ENCODE data around the gene FAM50A.

Gene FAM50A

DNA sequence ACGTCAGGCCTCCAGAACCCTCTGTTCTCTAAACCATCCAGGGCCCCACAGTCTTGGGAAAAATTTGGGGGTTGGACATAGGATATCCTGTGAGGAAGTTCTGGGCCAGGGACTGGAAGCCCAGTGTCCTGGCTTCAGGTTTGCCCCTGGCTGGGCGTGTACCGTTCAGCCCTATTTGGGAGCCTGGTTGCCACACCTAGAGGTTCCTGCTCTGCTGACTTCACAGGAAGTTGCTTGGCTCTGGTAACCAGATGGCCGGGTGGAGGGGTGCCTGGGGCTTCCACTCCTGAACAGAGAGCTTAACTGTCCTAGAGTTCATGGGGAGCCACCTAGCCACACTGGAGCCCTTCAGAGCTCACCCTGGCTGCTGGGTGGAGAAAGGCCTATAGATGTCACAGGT, 31.5 kb upstream of the FAM50A start:
- in situ Hi-C loops (cut with MboI; ENCODE audit: low sequenced_read_pairs): no loop called here

DNA sequence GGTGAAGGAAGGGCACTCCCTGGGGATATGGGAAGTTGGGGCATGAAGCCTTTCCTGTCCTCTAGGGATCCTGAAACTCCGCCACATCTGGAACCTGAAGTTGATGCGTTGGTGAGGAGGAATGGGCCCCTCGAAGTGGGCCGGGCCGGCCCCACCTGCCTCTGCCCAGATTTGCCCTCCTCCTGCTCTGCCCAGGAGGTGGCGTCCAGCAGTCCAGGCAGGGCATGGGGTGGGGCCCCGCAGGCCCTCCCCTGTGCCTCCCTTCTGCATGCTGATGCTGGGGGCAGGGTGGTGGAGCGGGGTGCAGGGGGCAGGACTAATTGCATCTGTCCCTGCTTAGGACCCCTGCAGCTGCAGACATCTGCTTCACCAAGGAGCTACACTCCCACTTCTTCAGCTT, 30.8 kb upstream of the FAM50A start:
- in situ Hi-C loops (cut with MboI; ENCODE audit: low sequenced_read_pairs): no loop called here

DNA sequence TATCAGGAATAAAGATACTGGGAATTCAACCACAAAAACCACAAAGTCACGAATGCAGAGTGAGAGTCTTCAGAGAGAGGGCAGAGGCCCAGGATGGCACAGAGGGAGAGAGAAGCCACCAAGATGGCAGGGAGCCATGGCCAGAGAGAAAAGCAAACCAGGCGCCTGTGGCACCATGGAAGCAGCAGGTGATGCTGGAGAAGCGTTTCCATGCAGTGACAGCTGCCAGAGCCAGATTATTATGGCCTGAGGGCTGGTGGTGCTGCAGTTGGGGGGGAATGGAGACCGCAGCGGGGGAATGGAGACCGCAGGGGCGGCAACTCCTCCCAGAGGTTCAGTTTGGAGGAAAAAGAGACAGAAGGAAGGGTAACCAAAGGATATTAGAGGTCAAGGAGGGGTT, 26.8 kb upstream of the FAM50A start:
- in situ Hi-C loops (cut with MboI; ENCODE audit: low sequenced_read_pairs): no loop called here

DNA sequence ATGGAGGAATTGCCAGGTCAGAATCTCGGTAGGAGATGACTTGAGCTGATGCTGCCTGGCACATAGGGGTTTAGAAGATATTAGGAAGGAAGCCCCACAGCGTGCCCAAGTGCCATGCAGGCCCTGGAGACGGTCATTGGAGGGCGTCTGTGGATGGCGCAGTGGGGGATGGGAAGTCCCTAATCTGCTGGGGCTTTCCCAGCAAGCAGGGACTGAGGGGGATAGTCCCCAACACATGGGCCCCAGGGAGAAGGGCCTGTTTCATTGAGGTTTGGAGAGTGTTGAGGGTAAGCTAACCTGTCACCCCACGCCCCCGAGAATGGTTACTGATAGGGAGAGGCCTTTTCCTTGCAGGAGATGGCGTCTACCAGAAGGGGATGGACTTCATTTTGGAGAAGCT, 24.8 kb upstream of the FAM50A start:
- in situ Hi-C loops (cut with MboI; ENCODE audit: low sequenced_read_pairs): no loop called here

DNA sequence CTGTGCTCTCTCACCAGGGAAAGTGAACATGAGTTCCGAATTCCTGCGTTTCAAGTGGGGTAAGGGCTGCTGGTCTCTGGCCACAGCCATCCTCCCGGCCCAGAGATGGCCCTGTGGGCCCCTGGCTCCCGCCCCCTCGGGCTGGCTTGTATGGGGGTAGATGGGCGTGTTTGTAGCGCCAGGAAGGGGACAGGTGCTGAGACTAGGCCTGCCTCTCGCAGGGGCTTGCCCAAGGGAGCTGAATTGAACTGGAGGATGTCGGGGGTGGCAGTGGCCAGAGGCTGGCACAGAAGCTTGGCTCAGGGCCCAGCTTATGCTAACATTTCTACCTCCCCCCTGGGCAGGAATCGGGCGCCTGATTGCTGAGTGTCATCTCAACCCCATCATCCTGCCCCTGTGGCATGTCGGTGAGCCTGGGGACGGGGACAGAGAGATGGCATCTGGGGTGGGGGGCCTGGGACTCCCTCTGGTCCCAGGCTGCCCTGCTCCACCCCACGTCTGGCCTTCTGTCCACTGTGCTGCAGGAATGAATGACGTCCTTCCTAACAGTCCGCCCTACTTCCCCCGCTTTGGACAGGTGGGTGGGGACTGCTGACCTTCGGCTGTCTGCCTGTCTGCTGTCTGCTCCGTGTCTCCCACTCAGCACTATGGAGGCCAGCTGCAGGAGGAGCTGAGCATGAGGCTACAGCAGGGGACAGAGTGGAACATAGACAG, 24.1 kb upstream of the FAM50A start:
- in situ Hi-C loops (cut with MboI; ENCODE audit: low sequenced_read_pairs): no loop called here

DNA sequence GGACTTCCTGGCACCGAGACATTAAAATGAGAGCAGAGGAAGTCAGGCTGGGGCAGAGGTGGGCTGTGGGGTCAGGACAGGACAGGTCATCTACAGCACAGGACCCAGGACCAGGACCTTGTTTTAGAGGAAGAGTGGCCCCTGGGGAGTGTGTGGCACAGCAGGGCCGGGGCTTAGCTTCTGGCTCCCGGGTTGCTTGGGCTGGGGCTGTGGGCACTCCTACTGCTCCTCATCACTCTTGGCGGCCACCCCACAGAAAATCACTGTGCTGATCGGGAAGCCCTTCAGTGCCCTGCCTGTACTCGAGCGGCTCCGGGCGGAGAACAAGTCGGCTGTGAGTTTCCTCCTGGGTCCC, 23.6 kb upstream of the FAM50A start:
- in situ Hi-C loops (cut with MboI; ENCODE audit: low sequenced_read_pairs): no loop called here

DNA sequence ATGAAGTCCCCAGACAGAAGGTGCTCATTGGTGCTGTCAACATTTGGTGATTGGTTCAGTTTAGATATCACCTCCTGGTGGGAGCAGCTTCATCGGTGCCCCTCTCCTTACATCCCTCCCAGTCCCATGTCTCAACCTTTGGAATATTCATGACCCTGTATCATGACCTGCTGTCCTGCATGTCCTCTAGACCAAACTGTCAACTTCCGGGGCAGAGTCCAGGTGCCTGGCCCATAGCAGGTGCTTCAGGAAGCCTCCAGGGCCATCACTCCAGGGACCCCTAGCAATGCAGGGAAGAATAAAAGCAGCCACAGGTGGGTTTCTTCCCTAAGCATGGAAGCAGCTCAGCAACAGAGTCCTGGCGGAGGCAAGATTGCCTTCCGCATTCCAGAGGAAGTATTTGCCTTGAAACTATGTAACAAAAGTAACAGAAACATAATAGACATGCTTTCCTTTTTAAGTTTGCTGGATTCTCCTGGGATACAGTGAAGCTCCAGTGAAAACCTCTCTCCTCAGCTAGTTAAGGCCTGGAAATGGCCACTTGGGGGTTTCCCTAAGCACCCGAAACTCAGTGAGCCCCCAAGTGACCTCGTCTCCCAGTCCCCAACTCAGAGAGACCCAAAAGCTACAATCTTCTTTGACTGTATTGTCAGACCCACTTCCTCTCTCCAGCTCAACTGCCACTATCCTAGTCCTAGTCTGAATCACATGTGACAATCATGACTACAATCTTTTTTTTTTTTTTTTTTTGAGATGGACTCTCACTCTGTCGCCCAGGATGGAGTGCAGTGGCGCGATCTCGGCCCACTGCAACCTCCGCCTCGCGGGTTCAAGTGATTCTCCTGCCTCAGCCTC, 16.8 kb upstream of the FAM50A start:
- in situ Hi-C loops (cut with MboI; ENCODE audit: low sequenced_read_pairs): no loop called here

DNA sequence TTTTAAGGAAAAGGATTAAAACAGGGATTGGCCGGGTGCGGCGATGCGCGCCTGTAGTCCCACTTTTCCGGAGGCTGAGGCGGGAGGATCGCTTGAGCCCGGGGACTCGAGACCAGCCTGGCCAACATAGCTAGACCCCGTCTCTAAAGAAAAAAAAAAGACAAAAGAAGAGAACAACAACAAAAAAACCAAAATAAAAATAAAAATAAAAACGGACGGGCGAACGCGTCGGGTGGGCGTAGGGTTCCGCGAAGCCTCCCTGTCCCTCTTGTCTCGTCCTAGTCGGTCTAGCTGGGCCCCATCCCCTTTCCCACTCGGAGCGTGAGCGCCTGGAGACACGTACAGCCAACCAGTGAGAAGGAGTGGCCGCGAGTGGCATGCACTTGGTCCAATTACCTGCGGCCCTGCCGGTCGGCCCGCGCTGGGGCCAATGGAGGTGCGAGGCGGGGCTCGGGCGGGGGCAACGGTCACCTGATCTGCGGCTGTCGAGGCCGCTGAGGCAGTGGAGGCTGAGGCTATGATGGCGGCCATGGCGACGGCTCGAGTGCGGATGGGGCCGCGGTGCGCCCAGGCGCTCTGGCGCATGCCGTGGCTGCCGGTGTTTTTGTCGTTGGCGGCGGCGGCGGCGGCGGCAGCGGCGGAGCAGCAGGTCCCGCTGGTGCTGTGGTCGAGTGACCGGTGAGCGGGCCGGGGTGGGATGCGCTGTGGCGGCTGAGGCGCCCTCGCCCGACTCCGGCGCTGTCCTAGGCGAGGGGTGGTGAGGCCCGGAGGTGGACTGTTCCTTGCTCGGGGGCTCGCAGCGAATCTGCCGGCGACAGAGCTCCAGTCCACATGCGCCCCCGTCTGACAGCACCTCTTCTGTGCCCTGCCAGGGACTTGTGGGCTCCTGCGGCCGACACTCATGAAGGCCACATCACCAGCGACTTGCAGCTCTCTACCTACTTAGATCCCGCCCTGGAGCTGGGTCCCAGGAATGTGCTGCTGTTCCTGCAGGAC, 15.5 kb upstream of the FAM50A start, which contains the start of gene ATP6AP1:
Gene ATP6AP1, plus strand, starts transcription at position 502 of the 996 bp plus-strand sequence. Its CDS starts 16 bp downstream, at position 518.
- in situ Hi-C loops (cut with MboI; ENCODE audit: low sequenced_read_pairs): no loop called here

DNA sequence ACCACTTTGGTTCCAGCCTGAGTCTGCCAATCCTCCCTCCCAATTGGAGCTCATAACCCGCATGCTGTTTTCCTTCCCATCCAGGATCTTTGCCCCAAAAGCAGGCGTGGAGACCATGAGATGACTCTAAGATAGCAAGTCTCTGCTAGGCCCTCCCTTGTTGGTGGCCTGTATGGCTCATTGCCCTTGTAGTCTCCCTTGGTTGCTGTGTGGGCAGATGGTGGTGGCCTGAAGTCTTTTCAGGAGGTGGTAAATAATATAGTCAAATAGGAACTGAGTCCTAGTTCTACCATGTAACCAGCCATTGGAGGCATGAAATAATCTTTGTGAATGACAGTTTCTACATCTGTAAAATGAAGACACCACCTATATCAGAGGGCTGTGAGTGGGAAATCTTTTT, 14.2 kb upstream of the FAM50A start:
- in situ Hi-C loops (cut with MboI; ENCODE audit: low sequenced_read_pairs): no loop called here

DNA sequence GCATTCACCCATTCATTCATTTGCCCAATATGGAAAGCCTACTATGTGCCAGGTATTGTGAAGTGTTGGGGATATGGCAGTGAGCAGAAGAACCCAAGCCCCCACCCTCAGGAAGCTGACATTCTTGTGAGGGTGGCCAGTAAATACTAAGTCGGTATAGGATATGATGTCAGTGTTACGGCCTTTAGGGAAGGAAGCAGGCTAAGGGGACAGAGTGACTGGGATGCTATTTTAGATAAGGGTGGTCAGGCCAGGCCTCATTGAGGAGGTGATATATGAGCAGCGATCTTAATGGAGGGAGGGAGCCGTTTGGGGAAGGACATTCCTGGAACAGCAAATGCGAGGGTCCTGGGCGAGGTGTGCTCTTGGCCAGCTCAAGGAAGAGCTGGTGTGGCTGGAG, 13.5 kb upstream of the FAM50A start:
- in situ Hi-C loops (cut with MboI; ENCODE audit: low sequenced_read_pairs): no loop called here

DNA sequence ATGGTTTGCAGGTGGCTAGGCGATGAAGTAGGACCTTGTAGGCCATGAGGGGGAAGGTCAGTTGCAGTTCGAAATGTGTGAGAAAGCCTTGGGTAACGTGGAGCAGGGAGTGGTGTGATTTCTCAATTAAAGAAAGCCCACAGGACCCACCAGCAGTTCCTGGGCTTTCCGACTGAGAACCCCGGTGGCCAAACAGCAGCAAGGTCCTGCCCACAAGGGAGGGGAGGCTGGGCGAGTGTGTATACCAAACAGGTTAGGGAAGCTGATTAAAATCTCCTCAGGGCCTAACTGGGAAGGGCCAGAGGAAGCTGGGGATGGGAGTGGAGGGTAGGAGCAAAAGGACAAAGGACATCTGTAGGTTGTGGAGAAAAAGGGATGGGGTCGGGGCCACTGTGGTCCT, 13.0 kb upstream of the FAM50A start:
- in situ Hi-C loops (cut with MboI; ENCODE audit: low sequenced_read_pairs): no loop called here

DNA sequence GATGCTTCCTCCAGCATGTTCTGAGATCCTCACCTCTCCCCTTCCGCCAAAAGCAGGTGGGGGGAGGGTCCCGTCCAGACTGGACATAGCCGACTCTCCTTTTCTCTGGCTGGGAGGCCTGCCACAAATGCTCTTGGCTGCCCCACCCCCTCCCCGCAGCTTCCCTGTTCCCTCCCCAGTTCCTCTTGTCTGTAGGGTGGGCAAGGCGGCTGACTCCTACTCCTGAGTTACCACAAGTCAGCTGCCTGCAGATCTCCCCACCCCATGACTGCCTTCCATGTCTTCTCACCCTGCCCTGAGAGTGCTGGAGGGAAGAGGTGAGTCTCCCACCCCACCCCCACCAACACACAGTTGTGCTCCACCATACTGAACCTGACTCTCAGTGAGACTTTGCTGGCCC, 12.6 kb upstream of the FAM50A start:
- in situ Hi-C loops (cut with MboI; ENCODE audit: low sequenced_read_pairs): no loop called here

DNA sequence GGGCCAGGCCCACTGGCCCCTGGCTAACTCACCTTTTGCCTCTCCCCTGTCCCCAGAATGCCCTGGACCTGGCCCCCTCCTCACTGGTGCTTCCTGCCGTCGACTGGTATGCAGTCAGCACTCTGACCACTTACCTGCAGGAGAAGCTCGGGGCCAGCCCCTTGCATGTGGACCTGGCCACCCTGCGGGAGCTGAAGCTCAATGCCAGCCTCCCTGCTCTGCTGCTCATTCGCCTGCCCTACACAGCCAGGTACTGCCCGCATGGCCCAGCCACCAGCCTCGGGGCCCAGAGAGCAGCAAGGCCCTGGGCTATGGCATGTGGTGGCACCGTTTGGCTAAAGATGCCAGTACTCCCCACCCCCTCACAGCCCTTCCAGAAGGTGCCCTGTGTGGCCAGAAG, 11.7 kb upstream of the FAM50A start:
- in situ Hi-C loops (cut with MboI; ENCODE audit: low sequenced_read_pairs): no loop called here

DNA sequence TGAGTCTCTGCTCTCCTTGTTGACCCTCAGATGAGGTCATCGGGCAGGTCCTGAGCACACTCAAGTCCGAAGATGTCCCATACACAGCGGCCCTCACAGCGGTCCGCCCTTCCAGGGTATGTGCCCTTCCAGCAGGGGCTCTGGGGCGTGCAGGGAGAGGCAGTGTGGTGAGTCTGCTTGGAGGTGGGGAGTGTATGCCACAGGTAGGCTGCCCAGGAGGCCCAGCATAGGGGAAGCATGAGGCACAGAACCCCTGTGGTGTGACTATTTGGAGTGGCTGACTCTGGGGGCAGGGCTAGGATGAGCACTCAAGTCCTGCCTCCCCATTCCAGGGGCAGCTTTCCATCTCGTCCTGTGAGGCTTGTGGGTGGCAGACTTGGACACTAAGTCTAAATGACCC, 10.3 kb upstream of the FAM50A start:
- in situ Hi-C loops (cut with MboI; ENCODE audit: low sequenced_read_pairs): no loop called here

DNA sequence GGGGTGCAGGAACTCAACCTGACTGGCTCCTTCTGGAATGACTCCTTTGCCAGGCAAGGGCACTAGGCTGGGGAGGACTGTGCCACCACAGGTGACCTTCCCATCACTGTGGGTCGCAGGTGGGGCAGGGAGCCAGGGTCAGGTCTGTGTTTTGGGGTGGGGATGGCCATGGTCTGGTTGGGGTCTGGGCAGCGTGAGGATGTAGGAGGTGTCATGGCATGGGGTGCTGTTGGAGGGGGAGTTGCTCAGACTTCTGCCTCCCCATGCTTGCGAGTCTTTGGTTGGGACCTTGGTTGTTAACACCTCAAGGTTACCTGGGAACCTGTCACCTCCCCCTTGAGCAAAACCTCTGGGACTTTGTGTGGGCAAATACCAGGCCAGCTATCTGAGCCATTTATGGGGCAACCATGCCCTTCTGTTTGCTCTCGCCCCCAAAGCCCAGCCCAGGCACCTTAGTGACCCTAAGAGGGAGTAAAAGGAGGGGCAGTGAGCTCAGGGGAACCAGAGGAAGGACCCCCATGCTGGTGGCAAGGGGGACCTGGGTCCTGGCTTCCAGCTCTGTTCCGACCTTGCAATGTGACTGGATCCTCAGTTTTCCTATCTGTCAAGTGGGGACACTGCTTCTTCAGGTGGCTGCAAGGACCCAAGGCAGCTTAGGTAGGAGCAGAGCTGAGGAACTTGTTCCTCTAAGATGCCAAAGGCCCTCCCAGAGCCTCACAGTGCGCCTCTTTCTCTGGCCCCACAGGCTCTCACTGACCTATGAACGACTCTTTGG, 9.4 kb upstream of the FAM50A start:
- in situ Hi-C loops (cut with MboI; ENCODE audit: low sequenced_read_pairs): no loop called here

DNA sequence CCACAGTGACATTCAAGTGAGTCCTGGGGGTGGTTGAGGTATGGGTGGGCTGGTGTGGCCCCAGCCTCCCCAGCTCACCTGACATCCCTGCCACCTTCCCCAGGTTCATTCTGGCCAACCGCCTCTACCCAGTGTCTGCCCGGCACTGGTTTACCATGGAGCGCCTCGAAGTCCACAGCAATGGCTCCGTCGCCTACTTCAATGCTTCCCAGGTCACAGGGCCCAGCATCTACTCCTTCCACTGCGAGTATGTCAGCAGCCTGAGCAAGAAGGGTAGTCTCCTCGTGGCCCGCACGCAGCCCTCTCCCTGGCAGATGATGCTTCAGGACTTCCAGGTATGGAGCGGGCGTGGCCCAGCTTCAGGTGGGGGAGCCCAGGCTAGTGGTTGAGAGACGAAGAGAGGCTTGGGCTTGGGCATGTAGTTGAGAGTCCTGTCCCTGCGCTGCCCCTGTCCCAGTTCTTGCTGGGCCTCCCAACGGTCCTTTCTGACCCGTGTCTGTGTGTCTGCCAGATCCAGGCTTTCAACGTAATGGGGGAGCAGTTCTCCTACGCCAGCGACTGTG, 8.7 kb upstream of the FAM50A start:
- in situ Hi-C loops (cut with MboI; ENCODE audit: low sequenced_read_pairs): no loop called here

DNA sequence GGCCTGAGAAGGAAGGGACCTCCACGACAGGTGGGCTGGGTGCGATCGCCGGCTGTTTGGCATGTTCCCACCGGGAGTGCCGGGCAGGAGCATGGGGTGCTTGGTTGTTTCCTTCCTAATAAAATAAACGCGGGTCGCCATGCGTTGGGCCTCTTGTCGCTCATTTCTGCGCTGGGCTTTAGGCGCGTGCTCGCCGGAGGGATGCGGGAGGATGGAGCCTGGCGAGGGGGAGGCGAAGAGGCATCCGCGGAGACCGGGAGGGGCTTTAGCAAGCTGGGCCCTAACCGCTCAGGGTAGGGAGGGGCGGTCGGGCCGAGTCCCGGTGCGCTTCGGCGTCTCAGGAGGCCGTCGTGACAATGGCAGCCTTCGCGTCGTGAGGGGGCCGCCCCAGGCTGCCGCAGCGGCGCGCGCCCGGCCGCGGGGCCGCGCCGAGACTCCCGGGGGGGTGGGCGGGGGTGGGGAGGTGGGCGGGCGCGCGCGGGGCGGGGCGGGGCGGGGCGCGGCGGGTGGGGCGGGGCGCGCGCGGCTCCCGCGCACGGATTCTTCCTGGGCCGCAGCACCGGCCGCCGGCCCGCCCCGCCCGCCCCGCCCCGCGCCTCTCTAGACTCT, 7.5 kb upstream of the FAM50A start:
- in situ Hi-C loops (cut with MboI; ENCODE audit: low sequenced_read_pairs): no loop called here

DNA sequence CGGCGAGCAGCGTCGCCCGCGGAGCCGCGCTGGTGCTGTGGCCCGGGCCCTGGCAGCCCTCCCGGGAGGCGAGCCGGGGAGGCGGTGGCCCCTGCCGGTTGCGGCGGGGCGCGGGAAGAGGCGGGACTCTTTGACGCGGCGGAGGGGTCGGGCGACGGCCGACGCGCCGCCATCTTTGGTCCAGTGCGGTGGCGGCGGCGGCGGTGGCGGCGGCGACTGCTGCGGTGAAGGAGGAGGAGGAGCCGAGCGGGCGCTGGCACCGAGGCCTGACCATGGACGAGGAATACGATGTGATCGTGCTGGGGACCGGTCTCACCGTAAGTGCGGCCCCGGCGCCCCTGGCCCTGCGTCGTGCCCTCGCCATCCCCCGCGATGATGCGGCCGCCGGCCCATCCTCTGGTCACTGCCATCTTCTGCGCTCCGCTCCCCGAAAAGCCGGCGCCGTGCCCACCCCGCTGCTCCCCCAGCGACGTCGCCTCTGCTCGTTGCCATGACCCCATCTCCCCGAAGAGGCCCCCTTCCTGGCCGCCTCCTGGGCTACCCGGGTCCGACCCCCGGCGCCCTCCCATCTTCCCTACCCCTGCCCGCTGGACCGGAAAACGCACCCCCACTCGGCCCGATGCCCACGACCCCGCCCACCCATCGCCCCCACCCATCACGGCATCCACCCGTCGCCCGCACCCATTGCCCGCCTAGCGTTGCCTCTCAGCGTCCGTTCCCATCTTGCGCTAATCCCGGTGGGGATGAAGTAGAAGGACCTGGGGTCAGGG, 6.8 kb upstream of the FAM50A start, which contains the start of gene GDI1:
Gene GDI1, plus strand, starts transcription at position 172 of the 770 bp plus-strand sequence. Its CDS starts 101 bp downstream, at position 273.
- in situ Hi-C loops (cut with MboI; ENCODE audit: low sequenced_read_pairs): no loop called here
